Natural killer cell (primary cell): ENCODE measurements around the gene MACF1. TPM values are rescaled to one million over a fixed set of nuclear protein-coding genes. Genes with fewer than 3 reads are reported as not detected.
"Not testable (repeated sequence)": the region's sequence is repeated elsewhere in the genome, so short reads cannot be mapped to it uniquely, and the experiment has no call there.

ENCODE experiments used
- ATAC-seq, 3 donors: fragments of 150-1000 bp in 2 of 3; fragments of 200-7000 bp in 1 of 3; cut with Tn5 transposase; 1 replicate in 1 of 3; 2 replicates in 2 of 3; pipeline ENCODE4 v1.10.0; 2021; ENCODE audit warnings: mild to moderate bottlenecking in 2 of 3, moderate library complexity in 2 of 3
- DNase-seq, 2 donors: peaks; one replicate each; pipeline versions ENCODE4 v3.0.0 to v3.0.0-alpha.2; 2013 to 2021; ENCODE audit warnings: mixed read lengths in 1 of 2
- H3K27ac ChIP-seq: one replicate; pipeline ENCODE4 v1.5.1; 2013; ENCODE audit warnings: mild to moderate bottlenecking, low read length
- H3K27me3 ChIP-seq: one replicate; pipeline ENCODE4 v1.6.1; 2013; ENCODE audit warnings: low read length; ENCODE audit not compliant: control insufficient read depth, insufficient read depth
- H3K36me3 ChIP-seq: one replicate; pipeline ENCODE4 v1.6.1; 2013; ENCODE audit warnings: low read length; ENCODE audit not compliant: control insufficient read depth, insufficient read depth
- H3K4me1 ChIP-seq: one replicate; pipeline ENCODE4 v1.6.1; 2013; ENCODE audit warnings: low read length; ENCODE audit not compliant: control insufficient read depth, insufficient read depth
- H3K4me3 ChIP-seq: one replicate; pipeline ENCODE4 v1.5.1; 2013; ENCODE audit warnings: low read length
- H3K9me3 ChIP-seq: one replicate; pipeline ENCODE4 v1.6.1; 2013; ENCODE audit warnings: low read length; ENCODE audit not compliant: control insufficient read depth, insufficient read depth
- H3K27ac Mint-ChIP-seq, 2 donors: one replicate each; pipeline ENCODE4 v1.8.0; 2022; ENCODE audit warnings: mild to moderate bottlenecking in 2 of 2, mixed read lengths in 2 of 2, moderate library complexity in 1 of 2
- H3K27me3 Mint-ChIP-seq, 2 donors: one replicate each; pipeline ENCODE4 v1.8.0; 2022; ENCODE audit warnings: low read depth in 2 of 2, mixed read lengths in 2 of 2
- H3K36me3 Mint-ChIP-seq: one replicate; pipeline ENCODE4 v1.8.0; 2022; ENCODE audit warnings: mixed read lengths
- H3K4me1 Mint-ChIP-seq, 2 donors: one replicate each; pipeline ENCODE4 v1.8.0; 2022; ENCODE audit warnings: mixed read lengths in 2 of 2
- H3K4me3 Mint-ChIP-seq: one replicate; pipeline ENCODE4 v1.8.0; 2022; ENCODE audit warnings: mild to moderate bottlenecking, moderate library complexity, mixed read lengths
- H3K9me3 Mint-ChIP-seq, 2 donors: one replicate each; pipeline ENCODE4 v1.8.0; 2022; ENCODE audit warnings: mixed read lengths in 2 of 2
- CTCF ChIP-seq: fragments of 200-600 bp; IDR thresholded peaks from one replicate; pipeline ENCODE4 v1.8.0; 2022; ENCODE audit warnings: antibody characterized with exemption
- WGBS: methylation state at CpG from one replicate; pipeline ENCODE4 v1.1.7; 2013; ENCODE audit warnings: missing lambda C conversion rate; ENCODE audit not compliant: insufficient coverage; 5-methylcytosine and 5-hydroxymethylcytosine counted together
- intact Hi-C: fragments of 100-400 bp; cut with micrococcal nuclease; formaldehyde crosslinking; loops from one replicate; pipeline ENCODE4 v1.14.2; 2022
- total RNA-seq, 4 donors: library from RNA; stranded (reverse); fragments of 120-200 nt in 1 of 4; gene quantifications; one replicate each; pipeline versions ENCODE4 v1.2.3 to v1.2.4, GENCODE V29; 2013 to 2022

MACF1 gene
- total RNA-seq, 3 donors from 2014 or later (not counting 1 experiment from before 2014, with no cell fraction given) = 752 to 811 (median 752) TPM

DNA sequence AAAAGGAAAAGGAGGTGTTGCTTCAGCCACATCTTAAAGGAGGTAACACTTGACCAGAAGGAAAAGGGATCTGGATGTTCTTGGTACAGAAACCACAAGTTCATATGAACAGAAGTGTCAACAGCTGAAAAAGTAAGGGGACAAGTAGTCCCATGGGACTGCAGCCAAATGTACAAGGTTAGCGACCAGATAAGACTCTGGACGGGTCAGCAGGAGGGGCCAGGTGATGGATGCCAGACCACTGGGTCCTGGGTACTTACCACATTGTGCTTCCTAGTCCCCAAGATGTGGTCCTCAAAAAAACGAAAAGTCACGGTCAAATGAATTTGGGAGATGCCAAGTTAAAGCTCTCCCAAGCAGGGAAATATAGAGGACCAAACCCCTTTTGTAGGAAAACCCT is 270.3 kb downstream of the MACF1 start:
- intact Hi-C loops = no loop called here
- Histone ChIP-seq H3K4me3 (no peak overlapping the region), H3K9me3 (no peaks in the 10 kb centered on the region), H3K36me3 (peaks cover 66% of the 10 kb centered on the region), H3K4me1 (no peaks in the 10 kb centered on the region), H3K27me3 (no peaks in the 10 kb centered on the region), H3K27ac (no peak overlapping the region)
- WGBS = 95% methylated on average over 4 of the region's 4 CpGs
- no peak for TF ChIP-seq CTCF
- H3K4me3 Mint-ChIP-seq = no peak overlapping the region
- ATAC-seq (no peak), DNase-seq (no peak)
- H3K36me3 Mint-ChIP-seq = peaks cover 2% of the 10 kb centered on the region
- no peaks in the 10 kb centered on the region for H3K4me1 Mint-ChIP-seq
- no peaks in the 10 kb centered on the region for H3K27me3 Mint-ChIP-seq
- peak overlapping the region in 1 of 2 donors; percentile 43 for H3K27ac Mint-ChIP-seq
- H3K9me3 Mint-ChIP-seq = no peaks in the 10 kb centered on the region

DNA sequence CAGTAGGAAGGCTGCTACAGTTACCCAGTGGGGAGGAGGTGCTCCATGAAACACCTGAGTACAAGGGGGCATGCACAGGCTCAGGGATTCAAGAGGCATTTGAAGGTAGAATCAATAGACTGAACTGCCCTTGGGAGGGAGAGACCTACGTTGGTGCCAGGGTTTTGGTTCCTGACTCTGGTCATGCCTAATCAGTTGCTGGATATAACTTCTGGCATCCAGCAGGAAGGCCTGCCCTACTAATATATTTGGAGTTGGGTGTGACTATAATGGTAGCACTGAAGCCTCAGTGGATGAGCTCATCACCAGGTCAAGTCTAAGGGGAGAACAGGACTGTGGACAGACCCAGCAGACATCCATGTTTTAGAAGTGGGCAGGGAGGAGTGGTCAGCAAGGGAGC is 271.1 kb downstream of the MACF1 start:
- H3K4me3 ChIP-seq, H3K27me3 Mint-ChIP-seq, ATAC-seq, H3K9me3 Mint-ChIP-seq, H3K4me1 ChIP-seq, H3K4me3 Mint-ChIP-seq, H3K9me3 ChIP-seq, H3K36me3 Mint-ChIP-seq, H3K27ac ChIP-seq, H3K4me1 Mint-ChIP-seq, DNase-seq, intact Hi-C loops, H3K27me3 ChIP-seq: not testable (repeated sequence)
- peak overlapping the region in 1 of 2 donors; percentile 77 for H3K27ac Mint-ChIP-seq
- 80% methylated on average over 1 of the region's 1 CpG for WGBS
- peaks cover 66% of the 10 kb centered on the region for H3K36me3 ChIP-seq

DNA sequence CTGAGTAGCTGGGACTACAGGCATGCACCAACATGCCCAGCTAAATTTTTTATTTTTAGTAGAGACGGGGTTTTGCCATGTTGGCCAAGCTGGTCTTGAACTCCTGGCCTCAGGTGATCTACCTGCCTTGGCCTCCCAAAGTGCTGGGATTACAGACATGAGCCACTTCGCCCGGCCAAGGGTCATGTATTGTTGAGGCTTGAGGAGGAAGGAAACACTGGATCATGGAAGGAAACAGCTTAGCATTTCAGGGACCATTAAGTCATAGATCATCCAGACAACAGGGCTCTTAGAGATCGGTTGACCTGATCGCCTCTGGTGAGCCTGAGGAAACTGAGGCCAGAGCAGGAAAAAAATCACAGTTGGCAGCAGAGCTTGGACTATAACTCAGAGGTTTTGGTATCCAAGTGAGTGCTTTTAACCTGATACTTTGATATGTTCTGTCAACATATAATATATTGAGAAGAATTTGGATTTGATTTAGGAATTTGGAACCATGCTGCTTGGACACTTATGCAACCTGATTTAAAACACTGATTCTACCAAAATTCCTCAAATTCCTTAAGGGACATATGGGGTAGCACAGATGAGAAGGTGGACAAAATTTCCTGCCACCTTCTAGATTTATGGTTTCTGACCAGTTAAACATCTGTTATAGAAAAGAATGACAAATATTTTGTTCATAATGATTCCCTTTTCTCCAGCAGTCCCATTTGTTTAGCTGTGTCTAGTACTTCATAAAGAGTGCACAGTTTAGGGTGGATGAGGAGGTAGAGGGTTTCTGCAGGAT is 273.8 kb downstream of the MACF1 start:
- no peak overlapping the region for H3K4me3 Mint-ChIP-seq
- no peaks in the 10 kb centered on the region for H3K27me3 Mint-ChIP-seq
- no peaks in the 10 kb centered on the region for H3K9me3 ChIP-seq
- intact Hi-C loops = no loop called here
- H3K4me1 Mint-ChIP-seq = no peaks in the 10 kb centered on the region
- peaks cover 10% of the 10 kb centered on the region for H3K36me3 Mint-ChIP-seq
- ATAC-seq (no peak), DNase-seq (no peak)
- H3K27ac ChIP-seq = no peak overlapping the region
- WGBS = 97% methylated on average over 5 of the region's 5 CpGs
- no peaks in the 10 kb centered on the region for H3K27me3 ChIP-seq
- no peak for TF ChIP-seq CTCF
- H3K4me3 ChIP-seq = no peak overlapping the region
- H3K4me1 ChIP-seq = no peaks in the 10 kb centered on the region
- H3K36me3 ChIP-seq = peaks cover 60% of the 10 kb centered on the region
- H3K9me3 Mint-ChIP-seq = no peaks in the 10 kb centered on the region
- H3K27ac Mint-ChIP-seq = no peak overlapping the region

DNA sequence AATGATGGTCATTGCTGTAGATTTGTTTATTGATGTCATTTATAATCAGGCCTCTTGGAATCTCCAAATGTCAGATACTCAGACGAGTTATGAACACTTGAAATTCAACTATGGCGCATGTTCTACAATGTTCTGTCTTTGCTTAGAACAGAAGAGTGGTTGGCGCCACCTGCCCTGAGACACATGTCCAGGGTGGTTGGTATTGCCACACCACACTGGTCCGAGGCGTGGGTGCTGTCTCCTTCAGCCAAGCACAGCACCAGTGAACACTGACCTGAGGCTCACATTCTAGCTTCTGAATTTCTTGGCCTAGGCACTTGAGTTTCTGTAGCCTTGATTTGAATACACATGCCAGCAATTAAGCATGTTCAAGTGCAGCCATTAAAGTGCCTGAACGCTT is 276.8 kb downstream of the MACF1 start:
- Histone ChIP-seq H3K4me1 (no peaks in the 10 kb centered on the region), H3K4me3 (no peak overlapping the region), H3K27me3 (no peaks in the 10 kb centered on the region), H3K9me3 (no peaks in the 10 kb centered on the region), H3K27ac (no peak overlapping the region), H3K36me3 (peaks cover 73% of the 10 kb centered on the region)
- DNase-seq (no peak), ATAC-seq (no peak)
- no peak for TF ChIP-seq CTCF
- Mint-ChIP-seq H3K4me3 (no peak overlapping the region), H3K27me3 (no peaks in the 10 kb centered on the region), H3K27ac (peak overlapping the region in 1 of 2 donors; percentile 59), H3K4me1 (no peaks in the 10 kb centered on the region), H3K9me3 (no peaks in the 10 kb centered on the region), H3K36me3 (peaks cover 13% of the 10 kb centered on the region)
- WGBS = 98% methylated on average over 6 of the region's 6 CpGs
- intact Hi-C loops = no loop called here
